Kidney (tissue), 14 donors: ENCODE data around the gene TM9SF4. TPM values are rescaled to one million over a fixed set of nuclear protein-coding genes. Genes with fewer than 3 reads are reported as not detected.

Experiments used
- DNase-seq, 5 donors: peaks; one replicate each; pipeline ENCODE4 v3.0.0-alpha.2; 2013 to 2020
- FAIRE-seq: peaks from 2 replicates; lab custom pipeline; 2012; peaks lifted over from hg19 to GRCh38; lab: Jason Lieb, UNC
- H3K27ac ChIP-seq, 2 donors: one replicate each; pipeline ENCODE4 v1.7.0; 2013; ENCODE audit warnings: low read depth in 2 of 2, low read length in 2 of 2, inconsistent platforms in 1 of 2
- H3K27me3 ChIP-seq: one replicate; pipeline ENCODE4 v1.7.1; 2013; ENCODE audit warnings: low read length, inconsistent platforms; ENCODE audit not compliant: control insufficient read depth, insufficient read depth
- H3K36me3 ChIP-seq, 3 donors: one replicate each; pipeline versions ENCODE4 v1.7.0 to v1.7.1; 2013; ENCODE audit warnings: low read length in 3 of 3, control low read depth in 1 of 3, inconsistent platforms in 1 of 3; ENCODE audit not compliant: insufficient read depth in 3 of 3, control insufficient read depth in 2 of 3
- H3K4me1 ChIP-seq, 3 donors: one replicate each; pipeline versions ENCODE4 v1.7.0 to v1.7.1; 2013; ENCODE audit warnings: low read length in 3 of 3, inconsistent platforms in 1 of 3, low read depth in 1 of 3; ENCODE audit not compliant: control insufficient read depth in 2 of 3, insufficient read depth in 2 of 3
- H3K4me3 ChIP-seq, 3 donors: one replicate each; pipeline versions ENCODE4 v1.7.0 to v1.8.1; 2013; ENCODE audit warnings: low read length in 3 of 3, control low read depth in 1 of 3, inconsistent platforms in 1 of 3
- H3K9ac ChIP-seq, 3 donors: one replicate each; pipeline versions ENCODE4 v1.7.0 to v1.7.1; 2013; ENCODE audit warnings: low read length in 3 of 3, control low read depth in 1 of 3, inconsistent platforms in 1 of 3
- H3K9me3 ChIP-seq, 3 donors: one replicate each; pipeline versions ENCODE4 v1.7.0 to v1.7.1; 2013; ENCODE audit warnings: low read length in 3 of 3, control low read depth in 1 of 3, inconsistent platforms in 1 of 3; ENCODE audit not compliant: control insufficient read depth in 2 of 3, insufficient read depth in 1 of 3
- CTCF ChIP-seq: IDR thresholded peaks from 3 replicates; pipeline ENCODE4 v1.5.1; 2012; ENCODE audit warnings: mild to moderate bottlenecking, moderate library complexity, borderline replicate concordance; ENCODE audit not compliant: insufficient read depth; ENCODE audit errors: extremely low read depth
- intact Hi-C: fragments of 100-400 bp; cut with DNase I; formaldehyde crosslinking; loops from one replicate; pipeline ENCODE4 v1.11.1; 2022
- polyA plus RNA-seq: library from polyadenylated mRNA; stranded (reverse); fragments of 350-450 nt; fragmentation: Illumina TruSeq; extraction: RNeasy Lipid Tissue Mini Kit (QIAGEN cat#74804); gene quantifications from one replicate; pipeline ENCODE4 v1.2.3, GENCODE V29; 2014; ENCODE audit warnings: low read depth, low replicate concordance; ENCODE audit not compliant: insufficient read depth
- total RNA-seq: library from RNA; stranded (reverse); fragmentation: NEBNext Ultra II Directional; extraction: Animal tissue kit (Norgen Biotek cat#: 25700); gene quantifications from one replicate; pipeline ENCODE4 v1.2.1, GENCODE V29; 2021
- donor health status: control.
- donor health status: control.
- donor health status: control.
- donor health status: control.
- donor health status: control.
- donor health status: DM: yes; HTN: yes; CAD: no.
- donor health status: Normal renal cell carcinoma (clear cell type).

The TM9SF4 gene
- total and polyA plus RNA-seq, 2 donors from 2014 or later = 26.3 to 52.0 TPM

GRCh38 chr20:32129863-32130262 is 20.3 kb downstream of the TM9SF4 start:
- Histone ChIP-seq H3K9ac (no peak overlapping the region), H3K27me3 (no peaks in the 10 kb centered on the region), H3K4me3 (no peak overlapping the region), H3K9me3 (no peaks in the 10 kb centered on the region), H3K36me3 (no peaks in the 10 kb centered on the region), H3K27ac (no peak overlapping the region), H3K4me1 (peaks cover 0 to 18% (median 3%) of the 10 kb centered on the region in 3 donors)
- TF ChIP-seq CTCF = no peak
- DNase-seq (no peak), FAIRE-seq (no peak)
- intact Hi-C loops = no loop called here

GRCh38 chr20:32130352-32130751 is 20.8 kb downstream of the TM9SF4 start:
- no peak for TF ChIP-seq CTCF
- Histone ChIP-seq H3K27ac (no peak overlapping the region), H3K4me1 (peaks cover 0 to 18% (median 3%) of the 10 kb centered on the region in 3 donors), H3K4me3 (no peak overlapping the region), H3K9ac (no peak overlapping the region), H3K36me3 (no peaks in the 10 kb centered on the region), H3K27me3 (no peaks in the 10 kb centered on the region), H3K9me3 (no peaks in the 10 kb centered on the region)
- DNase-seq (peak in 1 of 5 donors; percentile 13), FAIRE-seq (no peak)
- intact Hi-C loops = no loop called here

GRCh38 chr20:32130965-32131364 is 21.5 kb downstream of the TM9SF4 start:
- no peak for FAIRE-seq
- no peaks in the 10 kb centered on the region for H3K9me3 ChIP-seq
- peak in 1 of 5 donors; percentile 2 for DNase-seq
- no peak overlapping the region for H3K4me3 ChIP-seq
- TF ChIP-seq CTCF = no peak
- H3K27ac ChIP-seq = no peak overlapping the region
- H3K36me3 ChIP-seq = peaks cover 0 to 5% (median 2%) of the 10 kb centered on the region in 3 donors
- peaks cover 0 to 18% (median 3%) of the 10 kb centered on the region in 3 donors for H3K4me1 ChIP-seq
- no peak overlapping the region for H3K9ac ChIP-seq
- no peaks in the 10 kb centered on the region for H3K27me3 ChIP-seq
- intact Hi-C loops = no loop called here
